H1 (cell line): Measurements from ENCODE around the gene RETSAT. TPM values are rescaled to one million over a fixed set of nuclear protein-coding genes. Genes with fewer than 3 reads are reported as not detected.
A peak's percentile ranks its signal among the peaks of the same experiment; 100 is the strongest.

Experiments
- CTCF ChIA-PET: fragments of 300-600 bp; sonication (Branson Sonifier 250); formaldehyde crosslinking; loops from one replicate; lab custom pipeline; 2021; ENCODE audit not compliant: partially characterized antibody; lab: Charles Lee
- POLR2A ChIA-PET: fragments of 300-600 bp; sonication (Branson Sonifier 250); formaldehyde crosslinking; loops from one replicate; lab custom pipeline; 2021; ENCODE audit warnings: inconsistent platforms; ENCODE audit not compliant: partially characterized antibody; lab: Charles Lee
- DNase-seq, 2 experiments: peaks; one replicate each; pipeline versions ENCODE4 v3.0.0 to v3.0.0-alpha.2; 2010 to 2022; ENCODE audit warnings: low spot score in 2 of 2, low read depth in 1 of 2, mixed read lengths in 1 of 2
- FAIRE-seq: peaks from 2 replicates; lab custom pipeline; 2011; peaks lifted over from hg19 to GRCh38; lab: Jason Lieb, UNC
- H2AFZ ChIP-seq: 2 replicates; pipeline ENCODE4 v1.8.1; 2012; ENCODE audit warnings: low read length, inconsistent platforms
- H2AK5ac ChIP-seq: 2 replicates; pipeline ENCODE4 v1.6.1; 2013; ENCODE audit warnings: low read depth, low read length
- H2BK120ac ChIP-seq: replicated peaks from 2 replicates; pipeline ENCODE3; 2013; ENCODE audit warnings: low read depth, low read length, inconsistent platforms
- H2BK12ac ChIP-seq: 2 replicates; pipeline ENCODE4 v1.6.1; 2013; ENCODE audit warnings: low read depth, low read length
- H2BK15ac ChIP-seq: 2 replicates; pipeline ENCODE4 v1.6.1; 2013; ENCODE audit warnings: low read length
- H2BK20ac ChIP-seq: 2 replicates; pipeline ENCODE4 v1.6.1; 2013; ENCODE audit warnings: low read length
- H2BK5ac ChIP-seq: 2 replicates; pipeline ENCODE4 v1.6.1; 2013; ENCODE audit warnings: low read depth, low read length
- H3K14ac ChIP-seq: 2 replicates; pipeline ENCODE4 v1.6.1; 2013; ENCODE audit warnings: inconsistent platforms; ENCODE audit not compliant: insufficient read length
- H3K18ac ChIP-seq: 2 replicates; pipeline ENCODE4 v1.6.1; 2013; ENCODE audit warnings: low read length; ENCODE audit errors: extremely low read depth
- H3K23ac ChIP-seq: 2 replicates; pipeline ENCODE4 v1.6.1; 2013; ENCODE audit warnings: inconsistent platforms; ENCODE audit not compliant: insufficient read length
- H3K23me2 ChIP-seq: 2 replicates; pipeline ENCODE4 v1.6.1; 2013; ENCODE audit warnings: low read depth, low read length
- H3K27ac ChIP-seq: 2 replicates; pipeline ENCODE4 v1.6.1; 2011; ENCODE audit warnings: low read depth, low read length, inconsistent platforms
- H3K27me3 ChIP-seq, 4 experiments: replicated peaks in 1 of 4; 1 replicate in 1 of 4; 2 replicates in 3 of 4; pipeline versions ENCODE4 v1.6.1 to v1.8.1; 2011 to 2013; ENCODE audit warnings: low read length in 3 of 4, mild to moderate bottlenecking in 3 of 4, inconsistent platforms in 2 of 4, mixed read lengths in 2 of 4, moderate library complexity in 1 of 4; ENCODE audit not compliant: control insufficient read depth in 3 of 4, insufficient read depth in 3 of 4; ENCODE audit errors: extremely low read depth in 1 of 4
- H3K36me3 ChIP-seq, 4 experiments: 2 replicates each; pipeline versions ENCODE4 v1.6.1 to v1.8.1; 2011 to 2013; ENCODE audit warnings: mild to moderate bottlenecking in 4 of 4, low read length in 3 of 4, moderate library complexity in 2 of 4, control low read depth in 1 of 4, inconsistent platforms in 1 of 4; ENCODE audit not compliant: insufficient read depth in 4 of 4, control insufficient read depth in 2 of 4
- H3K4ac ChIP-seq: replicated peaks from 2 replicates; pipeline ENCODE3; 2013; ENCODE audit warnings: low read length, low read depth, mixed read lengths, inconsistent platforms; ENCODE audit not compliant: insufficient read length
- H3K4me1 ChIP-seq, 4 experiments: replicated peaks in 1 of 4; 1 replicate in 1 of 4; 2 replicates in 3 of 4; pipeline versions ENCODE4 v1.6.1 to v1.8.1; 2011 to 2013; ENCODE audit warnings: low read length in 3 of 4, inconsistent platforms in 2 of 4, mixed read lengths in 1 of 4; ENCODE audit not compliant: insufficient read depth in 4 of 4, control insufficient read depth in 3 of 4
- H3K4me2 ChIP-seq, 2 experiments: 2 replicates each; pipeline versions ENCODE4 v1.6.1 to v1.8.1; 2011 to 2013; ENCODE audit warnings: low read depth in 2 of 2, low read length in 2 of 2, control low read depth in 1 of 2, inconsistent platforms in 1 of 2, mild to moderate bottlenecking in 1 of 2; ENCODE audit not compliant: insufficient read depth in 1 of 2
- H3K4me3 ChIP-seq, 4 experiments: fragments of 200-600, 300-600 bp in 1 of 4; sonication (generic), shearing (Covaris generic), sonication (Bioruptor Twin) in 1 of 4; 2 replicates each; pipeline versions ENCODE4 v1.5.1 to v1.8.1; 2011 to 2016; ENCODE audit warnings: low read length in 4 of 4, low read depth in 3 of 4, control low read depth in 2 of 4, inconsistent platforms in 2 of 4, mild to moderate bottlenecking in 2 of 4, mixed read lengths in 1 of 4, moderate library complexity in 1 of 4; ENCODE audit not compliant: insufficient read depth in 2 of 4; ENCODE audit errors: extremely low read depth in 1 of 4
- H3K56ac ChIP-seq: replicated peaks from 2 replicates; pipeline ENCODE3; 2013; ENCODE audit warnings: low read depth, mild to moderate bottlenecking, mixed read lengths, low read length, inconsistent platforms; ENCODE audit not compliant: insufficient read length
- H3K79me1 ChIP-seq: 2 replicates; pipeline ENCODE4 v1.6.1; 2013; ENCODE audit warnings: low read depth, low read length, control low read depth
- H3K79me2 ChIP-seq, 2 experiments: 2 replicates each; pipeline versions ENCODE4 v1.6.1 to v1.8.1; 2012 to 2013; ENCODE audit warnings: low read length in 2 of 2, mild to moderate bottlenecking in 2 of 2, inconsistent platforms in 1 of 2; ENCODE audit not compliant: insufficient read depth in 2 of 2, control insufficient read depth in 1 of 2
- H3K9ac ChIP-seq, 4 experiments: replicated peaks in 1 of 4; 1 replicate in 1 of 4; 2 replicates in 3 of 4; pipeline versions ENCODE4 v1.6.1 to v1.8.1; 2011 to 2013; ENCODE audit warnings: low read depth in 3 of 4, low read length in 3 of 4, control low read depth in 2 of 4, mild to moderate bottlenecking in 2 of 4, moderate library complexity in 2 of 4, inconsistent platforms in 1 of 4; ENCODE audit errors: extremely low read depth in 1 of 4
- H3K9me3 ChIP-seq, 2 experiments: 2 replicates each; pipeline versions ENCODE4 v1.6.1 to v1.8.1; 2012 to 2013; ENCODE audit warnings: mild to moderate bottlenecking in 2 of 2, moderate library complexity in 2 of 2, control low read depth in 1 of 2, inconsistent platforms in 1 of 2, low read depth in 1 of 2, low read length in 1 of 2, mixed read lengths in 1 of 2; ENCODE audit not compliant: insufficient read depth in 2 of 2
- H4K20me1 ChIP-seq, 2 experiments: replicated peaks in 1 of 2; 2 replicates each; pipeline versions ENCODE3 to v1.8.1; 2011 to 2013; ENCODE audit warnings: inconsistent platforms in 2 of 2, low read length in 2 of 2, mild to moderate bottlenecking in 1 of 2; ENCODE audit not compliant: insufficient read depth in 2 of 2, control insufficient read depth in 1 of 2
- H4K5ac ChIP-seq: 2 replicates; pipeline ENCODE4 v1.6.1; 2013; ENCODE audit warnings: low read length, low read depth, mixed read lengths, inconsistent platforms; ENCODE audit not compliant: insufficient read length
- H4K8ac ChIP-seq: 2 replicates; pipeline ENCODE4 v1.8.0; 2013; ENCODE audit warnings: mild to moderate bottlenecking, moderate library complexity, low read length, inconsistent platforms; ENCODE audit not compliant: insufficient read depth; ENCODE audit errors: extremely low read depth
- H4K91ac ChIP-seq: replicated peaks from 2 replicates; pipeline ENCODE3; 2013; ENCODE audit warnings: low read length, mixed read lengths, inconsistent platforms; ENCODE audit not compliant: insufficient read length
- EZH2 ChIP-seq: fragments of 200-600 bp; sonication (generic); IDR thresholded peaks from 2 replicates; pipeline ENCODE4 v1.7.1; 2012; ENCODE audit warnings: low read depth, mild to moderate bottlenecking, moderate library complexity, low read length, inconsistent platforms; ENCODE audit not compliant: severe bottlenecking
- POLR2AphosphoS5 ChIP-seq: IDR thresholded peaks from 2 replicates; pipeline ENCODE4 v1.6.1; 2011; ENCODE audit warnings: low read depth, low read length
- WGBS, 2 experiments: shearing (Covaris generic) in 1 of 2; methylation state at CpG; one replicate each; pipeline versions ENCODE4 v1.1.6 to v1.1.7; 2013 to 2015; ENCODE audit warnings: low lambda C conversion rate in 2 of 2, mixed read lengths in 2 of 2, inconsistent platforms in 1 of 2, low coverage in 1 of 2, missing lambda C conversion rate in 1 of 2; ENCODE audit not compliant: insufficient replicate concordance in 2 of 2, insufficient coverage in 1 of 2, insufficient read length in 1 of 2; ENCODE audit errors: extremely low coverage in 1 of 2, missing lambda C conversion rate in 1 of 2; 5-methylcytosine and 5-hydroxymethylcytosine counted together
- polyA plus RNA-seq, 7 experiments: library from polyadenylated mRNA; depleted of rRNA in 3 of 7; stranded (reverse) in 5 of 7; unstranded in 2 of 7; fragments of >200 nt in 5 of 7; fragments of 200-250 nt in 2 of 7; gene quantifications; 1 replicate in 5 of 7; 2 replicates in 1 of 7; 4 replicates in 1 of 7; pipeline versions ENCODE4 v1.2.1 to v1.2.3, GENCODE V29; 2011 to 2013; ENCODE audit warnings: missing spikeins in 2 of 7, mixed read lengths in 2 of 7
- small RNA-seq: library from polyadenylated mRNA; stranded (forward); fragments of <200 nt; extraction: miRNeasy Mini kit (QIAGEN cat#:217004); gene quantifications from one replicate; pipeline ENCODE3, GENCODE V24; 2013; ENCODE audit not compliant: insufficient read depth
- total RNA-seq: library from RNA; stranded (reverse); fragmentation: NEBNext Ultra II Directional; extraction: Animal tissue kit (Norgen Biotek cat#: 25700); gene quantifications from 2 replicates; pipeline ENCODE4 v1.2.1, GENCODE V29; 2021

The RETSAT gene
- total and polyA plus RNA-seq, 2 of the 8 experiments (the other 6 are each of a cell fraction or from before 2014, with no cell fraction given) = 15.8 to 16.7 TPM

- H3K4me1 ChIP-seq = 0 out of 7 replicates have a peak, but pooled peaks cover 0 to 2% (median 0%) of the 10 kb centered on the region in 4 experiments
- peaks cover 18 to 50% (median 34%) of the 10 kb centered on the region in 4 experiments for H3K36me3 ChIP-seq
- WGBS, 2 experiments = 93% methylated on average over 6 of the region's 6 CpGs; no CpG with 5 or more reads in 1 of the 2 experiments
- POLR2A ChIA-PET = no interaction called here
- peaks cover 3% of the 10 kb centered on the region; the same call in 1 of the 2 replicates for H3K79me1 ChIP-seq
- FAIRE-seq = no peak
- no peak overlapping the region for H4K5ac ChIP-seq
- H4K20me1 ChIP-seq = peaks cover 1 to 7% of the 10 kb centered on the region in 2 experiments
- H3K23ac ChIP-seq = no peak overlapping the region
- no peak overlapping the region for H2BK12ac ChIP-seq
- CTCF ChIA-PET = interaction anchor here (1.1 to 9.3 kb wide), 4 partner anchors 120 to 376 kb away, joined by 3 to 136 read pairs (median 6); no protein-coding TSS in a partner anchor
- no peak overlapping the region for H2AK5ac ChIP-seq
- no peak overlapping the region for H3K9ac ChIP-seq
- H2AFZ ChIP-seq = no peak overlapping the region
- no peak overlapping the region for H2BK120ac ChIP-seq
- no peak overlapping the region for H3K56ac ChIP-seq
- H4K8ac ChIP-seq = no peak overlapping the region; the same call in 1 of the 2 replicates
- no peak overlapping the region for H2BK20ac ChIP-seq
- H3K18ac ChIP-seq = no peak overlapping the region
- H3K27me3 ChIP-seq = no peaks in the 10 kb centered on the region
- no peaks in the 10 kb centered on the region for H3K9me3 ChIP-seq
- H3K4ac ChIP-seq = no peak overlapping the region
- no peak overlapping the region for H3K4me2 ChIP-seq
- no peaks in the 10 kb centered on the region for H3K23me2 ChIP-seq
- H3K27ac ChIP-seq = no peak overlapping the region
- TF ChIP-seq POLR2AphosphoS5 (0 out of 2 replicates have a peak, but pooled peaks have one; percentile 36), EZH2 (no peak)
- H3K4me3 ChIP-seq = no peak overlapping the region
- no peak overlapping the region for H2BK15ac ChIP-seq
- no peak overlapping the region for H2BK5ac ChIP-seq
- H3K79me2 ChIP-seq = peaks cover 0 to 7% of the 10 kb centered on the region in 2 experiments; a peak in 1 of 4 replicates
- no peak for DNase-seq
- no peak overlapping the region for H4K91ac ChIP-seq
- no peak overlapping the region for H3K14ac ChIP-seq
These were observed 52.2 kb downstream of the RETSAT start for GRCh38 chr2:85302121-85302520.

Small RNA genes within 50 kb of the gene (small RNA-seq; reads per million reads assigned to genes)
- gene AC062037.1 = not detected
- not detected for gene AC062037.2
- gene RF00019 = not detected
- not detected for gene RN7SL113P

Other genes with a start within 250 kb of the RETSAT start
- gene TCF7L1, start 221.1 kb downstream of the RETSAT start, total RNA-seq = 108 and 110 TPM in 2 replicates
- gene TCF7L1, start 221.1 kb downstream of the RETSAT start, polyA plus RNA-seq (2011; rRNA removed) = 27.5 and 49.5 TPM in 2 replicates
- 36.3 and 38.9 TPM in 2 replicates for gene TGOLN2, start 26.5 kb downstream of the RETSAT start, total RNA-seq
- 31.1 and 33.9 TPM in 2 replicates for gene TGOLN2, start 26.5 kb downstream of the RETSAT start, polyA plus RNA-seq (2011; rRNA removed)
- gene ELMOD3, start 241 bp upstream of the RETSAT start, total RNA-seq = 6.9 and 10.2 TPM in 2 replicates
- gene ELMOD3, start 241 bp upstream of the RETSAT start, polyA plus RNA-seq (2011; rRNA removed) = 8.5 and 9.3 TPM in 2 replicates
- 78.6 and 80.5 TPM in 2 replicates for gene CAPG, start 55.8 kb upstream of the RETSAT start, total RNA-seq
- gene CAPG, start 55.8 kb upstream of the RETSAT start, polyA plus RNA-seq (2011; rRNA removed) = 89.0 and 114 TPM in 2 replicates
- gene SH2D6, start 64.2 kb upstream of the RETSAT start, total RNA-seq = 1.3 TPM in 1 of 2 replicates, not detected in the other
- gene SH2D6, start 64.2 kb upstream of the RETSAT start, polyA plus RNA-seq (2011; rRNA removed) = 0.17 and 0.42 TPM in 2 replicates
- gene MAT2A, start 184.6 kb upstream of the RETSAT start, total RNA-seq = 297 and 307 TPM in 2 replicates
- gene MAT2A, start 184.6 kb upstream of the RETSAT start, polyA plus RNA-seq (2011; rRNA removed) = 186 and 255 TPM in 2 replicates
- 33.8 and 36.1 TPM in 2 replicates for gene GGCX, start 207.0 kb upstream of the RETSAT start, total RNA-seq
- gene GGCX, start 207.0 kb upstream of the RETSAT start, polyA plus RNA-seq (2011; rRNA removed) = 29.4 and 47.8 TPM in 2 replicates
- 34.4 and 38.1 TPM in 2 replicates for gene VAMP8, start 223.1 kb upstream of the RETSAT start, total RNA-seq
- 55.2 and 69.7 TPM in 2 replicates for gene VAMP8, start 223.1 kb upstream of the RETSAT start, polyA plus RNA-seq (2011; rRNA removed)
- 4.7 and 5.2 TPM in 2 replicates for gene VAMP5, start 229.9 kb upstream of the RETSAT start, total RNA-seq
- 13.4 and 14.2 TPM in 2 replicates for gene VAMP5, start 229.9 kb upstream of the RETSAT start, polyA plus RNA-seq (2011; rRNA removed)
- 97.2 and 99.5 TPM in 2 replicates for gene RNF181, start 241.2 kb upstream of the RETSAT start, total RNA-seq
- gene RNF181, start 241.2 kb upstream of the RETSAT start, polyA plus RNA-seq (2011; rRNA removed) = 398 and 514 TPM in 2 replicates
- 19.8 and 22.4 TPM in 2 replicates for gene TMEM150A, start 248.2 kb upstream of the RETSAT start, total RNA-seq
- 29.9 and 42.6 TPM in 2 replicates for gene TMEM150A, start 248.2 kb upstream of the RETSAT start, polyA plus RNA-seq (2011; rRNA removed)